Sigmoid colon (tissue), 7 donors: ENCODE data around the gene SMOC2. TPM values are rescaled to one million over a fixed set of nuclear protein-coding genes. Genes with fewer than 3 reads are reported as not detected.

Source experiments
- DNase-seq: peaks from one replicate; pipeline ENCODE4 v3.0.0-alpha.2; 2019
- H3K27ac ChIP-seq, 4 donors: fragments of 200-600 bp; sonication (generic); one replicate each; pipeline ENCODE4 v1.5.1; 2016 to 2019; ENCODE audit warnings: mild to moderate bottlenecking in 1 of 4
- H3K27me3 ChIP-seq, 3 donors: fragments of 200-600 bp; sonication (generic); one replicate each; pipeline ENCODE4 v1.5.1; 2019; ENCODE audit warnings: mild to moderate bottlenecking in 1 of 3
- H3K36me3 ChIP-seq, 4 donors: fragments of 200-600 bp; sonication (generic); one replicate each; pipeline ENCODE4 v1.5.1; 2016 to 2019
- H3K4me1 ChIP-seq, 4 donors: fragments of 200-600 bp; sonication (generic); one replicate each; pipeline ENCODE4 v1.5.1; 2017 to 2019
- H3K4me3 ChIP-seq, 4 donors: fragments of 200-600 bp; sonication (generic); one replicate each; pipeline ENCODE4 v1.5.1; 2017 to 2019; ENCODE audit warnings: mild to moderate bottlenecking in 2 of 4, moderate library complexity in 1 of 4
- H3K9me3 ChIP-seq, 4 donors: fragments of 200-600 bp in 3 of 4; sonication (generic) in 3 of 4; one replicate each; pipeline versions ENCODE4 v1.5.1 to v1.6.1; 2013 to 2019
- CTCF ChIP-seq, 4 experiments: fragments of 450-650 bp in 3 of 4; fragments of 200-600 bp in 1 of 4; IDR thresholded peaks; one replicate each; pipeline ENCODE4 v1.5.1; 2016 to 2019; ENCODE audit warnings: antibody characterized with exemption in 4 of 4, mild to moderate bottlenecking in 3 of 4, moderate library complexity in 2 of 4
- EP300 ChIP-seq, 4 donors: sonication (generic); formaldehyde crosslinking; IDR thresholded peaks; one replicate each; pipeline ENCODE4 v1.6.1; 2017; ENCODE audit warnings: antibody characterized with exemption in 4 of 4
- POLR2A ChIP-seq, 2 donors: fragments of 450-650 bp; IDR thresholded peaks; one replicate each; pipeline ENCODE4 v1.6.1; 2016; ENCODE audit warnings: antibody characterized with exemption in 2 of 2, mild to moderate bottlenecking in 2 of 2, moderate library complexity in 2 of 2
- POLR2AphosphoS5 ChIP-seq, 4 donors: sonication (generic); formaldehyde crosslinking; IDR thresholded peaks; one replicate each; pipeline ENCODE4 v1.6.1; 2017; ENCODE audit warnings: antibody characterized with exemption in 4 of 4
- WGBS, 2 donors: extraction: QIAGEN DNeasy Blood & Tissue Kit; methylation state at CpG; one replicate each; pipeline ENCODE4 v1.1.7; 2013; 5-methylcytosine and 5-hydroxymethylcytosine counted together
- intact Hi-C: fragments of 100-400 bp; cut with DNase I; formaldehyde crosslinking; loops from one replicate; pipeline ENCODE4 v1.15.1; 2023
- polyA plus RNA-seq, 3 donors: library from polyadenylated mRNA; stranded (reverse); fragments of 200-250 nt; gene quantifications; one replicate each; pipeline ENCODE4 v1.2.3, GENCODE V29; 2013
- total RNA-seq, 4 donors: library from RNA; depleted of rRNA; stranded (reverse); fragments of >200 nt; gene quantifications; one replicate each; pipeline ENCODE4 v1.1.0, GENCODE V29; 2016
- donor health status: healthy with polysubstance abuse.
- donor health status: Bipolar disorder and iron deficiency.
- donor health status: healthy.

The SMOC2 gene
- total and polyA plus RNA-seq, 7 donors, result 4.2 to 130 (median 33.5) TPM

- DNase-seq, result no peak
- 87 to 90% methylated on average over 16 of the region's 16 CpGs for WGBS, 2 donors
- H3K9me3 ChIP-seq, result no peaks in the 10 kb centered on the region
Observed at GRCh38 chr6:168396561-168396960, 44.4 kb upstream of the SMOC2 start.

GRCh38 chr6:168397012-168397411 lies 44.0 kb upstream of the SMOC2 start:
- no peak for TF ChIP-seq EP300 (IDR thresholded peaks at IDR 0.05)
- TF ChIP-seq POLR2AphosphoS5 (IDR thresholded peaks at IDR 0.05), result no peak
- no peak for TF ChIP-seq CTCF (IDR thresholded peaks at IDR 0.05)
- TF ChIP-seq POLR2A (IDR thresholded peaks at IDR 0.05), result no peak
- Histone ChIP-seq H3K27me3 (no peaks in the 10 kb centered on the region), H3K4me3 (no peak overlapping the region), H3K27ac (no peak overlapping the region), H3K4me1 (no peaks in the 10 kb centered on the region), H3K9me3 (no peaks in the 10 kb centered on the region), H3K36me3 (no peaks in the 10 kb centered on the region)
- DNase-seq, result peak; percentile 38
- 89 to 93% methylated on average over 10 of the region's 10 CpGs for WGBS, 2 donors
- intact Hi-C loops, result no loop called here

More at GRCh38 chr6:168396561-168396960, 44.4 kb upstream of the SMOC2 start:
- Histone ChIP-seq H3K27me3 (no peaks in the 10 kb centered on the region), H3K27ac (no peak overlapping the region), H3K36me3 (no peaks in the 10 kb centered on the region), H3K4me1 (no peaks in the 10 kb centered on the region), H3K4me3 (no peak overlapping the region)
- intact Hi-C loops, result no loop called here
- TF ChIP-seq CTCF (IDR thresholded peaks at IDR 0.05) (no peak), POLR2AphosphoS5 (IDR thresholded peaks at IDR 0.05) (no peak), POLR2A (IDR thresholded peaks at IDR 0.05) (no peak), EP300 (IDR thresholded peaks at IDR 0.05) (no peak)

- no peak for DNase-seq
- Histone ChIP-seq H3K4me1 (no peaks in the 10 kb centered on the region), H3K9me3 (no peaks in the 10 kb centered on the region), H3K27me3 (no peaks in the 10 kb centered on the region), H3K4me3 (no peak overlapping the region), H3K36me3 (no peaks in the 10 kb centered on the region), H3K27ac (no peak overlapping the region)
- intact Hi-C loops, result no loop called here
- TF ChIP-seq CTCF (IDR thresholded peaks at IDR 0.05) (no peak), POLR2A (IDR thresholded peaks at IDR 0.05) (no peak), POLR2AphosphoS5 (IDR thresholded peaks at IDR 0.05) (no peak), EP300 (IDR thresholded peaks at IDR 0.05) (no peak)
- 72 to 82% methylated on average over 2 of the region's 2 CpGs for WGBS, 2 donors
Observed at GRCh38 chr6:168400037-168400436, 40.9 kb upstream of the SMOC2 start.

- intact Hi-C loops, result no loop called here
- DNase-seq, result no peak
- H3K4me3 ChIP-seq, result no peak overlapping the region
- no peaks in the 10 kb centered on the region for H3K27me3 ChIP-seq
- no peaks in the 10 kb centered on the region for H3K4me1 ChIP-seq
- H3K27ac ChIP-seq, result no peak overlapping the region
- no peaks in the 10 kb centered on the region for H3K9me3 ChIP-seq
- 87 to 92% methylated on average over 9 of the region's 9 CpGs for WGBS, 2 donors
- no peaks in the 10 kb centered on the region for H3K36me3 ChIP-seq
- no peak for TF ChIP-seq POLR2AphosphoS5 (IDR thresholded peaks at IDR 0.05)
- no peak for TF ChIP-seq EP300 (IDR thresholded peaks at IDR 0.05)
- TF ChIP-seq POLR2A (IDR thresholded peaks at IDR 0.05), result no peak
- no peak for TF ChIP-seq CTCF (IDR thresholded peaks at IDR 0.05)
Observed at GRCh38 chr6:168403370-168404005, 37.5 kb upstream of the SMOC2 start.

GRCh38 chr6:168404560-168404959 lies 36.4 kb upstream of the SMOC2 start:
- H3K36me3 ChIP-seq, result no peaks in the 10 kb centered on the region
- TF ChIP-seq EP300 (IDR thresholded peaks at IDR 0.05), result no peak
- TF ChIP-seq CTCF (IDR thresholded peaks at IDR 0.05), result no peak
- no peak for TF ChIP-seq POLR2AphosphoS5 (IDR thresholded peaks at IDR 0.05)
- TF ChIP-seq POLR2A (IDR thresholded peaks at IDR 0.05), result no peak
- 81 to 95% methylated on average over 1 of the region's 1 CpG for WGBS, 2 donors
- no peak overlapping the region for H3K27ac ChIP-seq
- no peaks in the 10 kb centered on the region for H3K4me1 ChIP-seq
- no peak overlapping the region for H3K4me3 ChIP-seq
- no peaks in the 10 kb centered on the region for H3K9me3 ChIP-seq
- no peak for DNase-seq
- H3K27me3 ChIP-seq, result no peaks in the 10 kb centered on the region
- intact Hi-C loops, result no loop called here
